Prostate gland (tissue), 2 donors: Measurements from ENCODE around the gene RNU1-2.
"Not testable (repeated sequence)": the region's sequence is repeated elsewhere in the genome, so short reads cannot be mapped to it uniquely, and the experiment has no call there.

Experiments
- POLR2A ChIP-seq: fragments of 450-650 bp; IDR thresholded peaks from one replicate; pipeline ENCODE4 v1.6.1; 2016; ENCODE audit warnings: antibody characterized with exemption, mild to moderate bottlenecking
- TF ChIP-seq, protein P1 (sequence below), 4 experiments: fragments of 200-600 bp in 2 of 4; fragments of 450-650 bp in 2 of 4; sonication (generic) in 2 of 4; IDR thresholded peaks; 1 replicate in 3 of 4; 2 replicates in 1 of 4; pipeline ENCODE4 v1.5.1; 2016 to 2019; ENCODE audit warnings: antibody characterized with exemption in 4 of 4, mild to moderate bottlenecking in 2 of 4, moderate library complexity in 2 of 4

DNA sequence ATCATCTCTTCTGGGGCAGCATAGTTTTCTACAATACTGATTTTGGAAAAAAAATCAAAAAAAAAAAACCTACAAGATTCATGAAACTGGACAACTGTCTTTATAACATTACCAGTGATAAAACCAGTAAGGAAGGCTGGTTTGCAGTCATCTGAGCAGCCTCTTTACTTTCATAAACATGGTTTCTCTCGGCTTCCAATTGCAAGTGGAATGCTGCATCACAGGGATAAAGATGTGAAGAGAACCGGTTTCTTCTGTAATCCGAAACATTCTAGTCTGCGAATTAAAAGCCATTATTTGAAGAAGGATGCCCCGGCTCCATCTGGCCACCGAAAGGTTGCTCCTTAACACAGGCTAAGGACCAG is 565 bp upstream of the RNU1-2 start:
- TF ChIP-seq, protein P1, sequence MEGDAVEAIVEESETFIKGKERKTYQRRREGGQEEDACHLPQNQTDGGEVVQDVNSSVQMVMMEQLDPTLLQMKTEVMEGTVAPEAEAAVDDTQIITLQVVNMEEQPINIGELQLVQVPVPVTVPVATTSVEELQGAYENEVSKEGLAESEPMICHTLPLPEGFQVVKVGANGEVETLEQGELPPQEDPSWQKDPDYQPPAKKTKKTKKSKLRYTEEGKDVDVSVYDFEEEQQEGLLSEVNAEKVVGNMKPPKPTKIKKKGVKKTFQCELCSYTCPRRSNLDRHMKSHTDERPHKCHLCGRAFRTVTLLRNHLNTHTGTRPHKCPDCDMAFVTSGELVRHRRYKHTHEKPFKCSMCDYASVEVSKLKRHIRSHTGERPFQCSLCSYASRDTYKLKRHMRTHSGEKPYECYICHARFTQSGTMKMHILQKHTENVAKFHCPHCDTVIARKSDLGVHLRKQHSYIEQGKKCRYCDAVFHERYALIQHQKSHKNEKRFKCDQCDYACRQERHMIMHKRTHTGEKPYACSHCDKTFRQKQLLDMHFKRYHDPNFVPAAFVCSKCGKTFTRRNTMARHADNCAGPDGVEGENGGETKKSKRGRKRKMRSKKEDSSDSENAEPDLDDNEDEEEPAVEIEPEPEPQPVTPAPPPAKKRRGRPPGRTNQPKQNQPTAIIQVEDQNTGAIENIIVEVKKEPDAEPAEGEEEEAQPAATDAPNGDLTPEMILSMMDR (IDR thresholded peaks at IDR 0.05), result not testable (repeated sequence)
- TF ChIP-seq POLR2A, result not testable (repeated sequence)
